Memory B cell (primary cell): ENCODE results near the gene RNPEP.
"Not testable (repeated sequence)": the region's sequence is repeated elsewhere in the genome, so short reads cannot be mapped to it uniquely, and the experiment has no call there.

ENCODE experiments used
- ATAC-seq: fragments of 150-1000 bp; cut with Tn5 transposase; 2 replicates; pipeline ENCODE4 v1.10.0; 2021; ENCODE audit warnings: low read depth, mild to moderate bottlenecking, moderate library complexity
- DNase-seq, 2 donors: peaks; one replicate each; pipeline ENCODE4 v3.0.0; 2022; ENCODE audit warnings: low spot score in 2 of 2
- H3K27ac Mint-ChIP-seq: one replicate; pipeline ENCODE4 v1.8.0; 2022; ENCODE audit warnings: mild to moderate bottlenecking, moderate library complexity, mixed read lengths
- H3K27me3 Mint-ChIP-seq: one replicate; pipeline ENCODE4 v1.8.0; 2022; ENCODE audit warnings: mixed read lengths
- H3K36me3 Mint-ChIP-seq: one replicate; pipeline ENCODE4 v1.8.0; 2022; ENCODE audit warnings: mild to moderate bottlenecking, mixed read lengths
- H3K4me1 Mint-ChIP-seq: one replicate; pipeline ENCODE4 v1.8.0; 2022; ENCODE audit warnings: mixed read lengths
- H3K4me3 Mint-ChIP-seq: one replicate; pipeline ENCODE4 v1.8.0; 2022; ENCODE audit warnings: mild to moderate bottlenecking, moderate library complexity, mixed read lengths
- H3K9me3 Mint-ChIP-seq: one replicate; pipeline ENCODE4 v1.8.0; 2022; ENCODE audit warnings: mixed read lengths

The RNPEP gene

GRCh38 chr1:201946224-201946908, 36.1 kb upstream of the RNPEP start, which contains the start of gene LMOD1:
Gene LMOD1 (minus strand): TSS chr1:201946548. CDS start chr1:201946340, 208 bp downstream.
- Mint-ChIP-seq H3K4me3 (peak within 1 kb of the TSS; percentile 75), H3K9me3 (no peaks in the 10 kb centered on the region), H3K27me3 (peaks cover 22% of the 10 kb centered on the region), H3K36me3 (no peaks in the 10 kb centered on the region), H3K27ac (no peak within 1 kb of the TSS), H3K4me1 (peaks cover 9% of the 10 kb centered on the region)
- ATAC-seq (no peak), DNase-seq (no peak)

- H3K36me3 Mint-ChIP-seq, result no peaks in the 10 kb centered on the region
- H3K9me3 Mint-ChIP-seq, result no peaks in the 10 kb centered on the region
- ATAC-seq (no peak), DNase-seq (no peak)
- peaks cover 9% of the 10 kb centered on the region for H3K4me1 Mint-ChIP-seq
- no peak overlapping the region for H3K27ac Mint-ChIP-seq
- H3K27me3 Mint-ChIP-seq, result peaks cover 22% of the 10 kb centered on the region
- no peak overlapping the region for H3K4me3 Mint-ChIP-seq
Observed at GRCh38 chr1:201947697-201948008, 34.8 kb upstream of the RNPEP start.

- no peaks in the 10 kb centered on the region for H3K9me3 Mint-ChIP-seq
- ATAC-seq, result no peak
- H3K36me3 Mint-ChIP-seq, result no peaks in the 10 kb centered on the region
- no peak for DNase-seq
- peaks cover 10% of the 10 kb centered on the region for H3K4me1 Mint-ChIP-seq
- H3K27me3 Mint-ChIP-seq, result peaks cover 17% of the 10 kb centered on the region
- H3K4me3 Mint-ChIP-seq, result no peak overlapping the region
- H3K27ac Mint-ChIP-seq, result no peak overlapping the region
Observed at GRCh38 chr1:201949491-201949890, 33.0 kb upstream of the RNPEP start.

- ATAC-seq, result no peak
- H3K9me3 Mint-ChIP-seq, result no peaks in the 10 kb centered on the region
- H3K4me1 Mint-ChIP-seq, result peaks cover 3% of the 10 kb centered on the region
- peak overlapping the region; percentile 95 for H3K27ac Mint-ChIP-seq
- no peaks in the 10 kb centered on the region for H3K27me3 Mint-ChIP-seq
- peak overlapping the region; percentile 99 for H3K4me3 Mint-ChIP-seq
- no peak for DNase-seq
- H3K36me3 Mint-ChIP-seq, result peaks cover 7% of the 10 kb centered on the region
Observed at GRCh38 chr1:201954263-201955008, 28.0 kb upstream of the RNPEP start.

- DNase-seq (peak; percentile 85 to 88), ATAC-seq (peak; percentile 98)
- H3K27ac Mint-ChIP-seq, result peak within 1 kb of the TSS; percentile 95
- peaks cover 7% of the 10 kb centered on the region for H3K36me3 Mint-ChIP-seq
- peak within 1 kb of the TSS; percentile 99 for H3K4me3 Mint-ChIP-seq
- no peaks in the 10 kb centered on the region for H3K9me3 Mint-ChIP-seq
- H3K4me1 Mint-ChIP-seq, result peaks cover 3% of the 10 kb centered on the region
- no peaks in the 10 kb centered on the region for H3K27me3 Mint-ChIP-seq
Observed at GRCh38 chr1:201955009-201955728, 27.3 kb upstream of the RNPEP start, which contains the start of gene TIMM17A. Gene TIMM17A (plus strand): TSS chr1:201955503. CDS start chr1:201955527, 24 bp downstream.

GRCh38 chr1:201955729-201956143, 26.7 kb upstream of the RNPEP start:
- peaks cover 3% of the 10 kb centered on the region for H3K4me1 Mint-ChIP-seq
- H3K4me3 Mint-ChIP-seq, result peak overlapping the region; percentile 99
- peaks cover 9% of the 10 kb centered on the region for H3K36me3 Mint-ChIP-seq
- DNase-seq (no peak), ATAC-seq (peak; percentile 47)
- no peaks in the 10 kb centered on the region for H3K9me3 Mint-ChIP-seq
- peak overlapping the region; percentile 95 for H3K27ac Mint-ChIP-seq
- H3K27me3 Mint-ChIP-seq, result no peaks in the 10 kb centered on the region

GRCh38 chr1:201958348-201958747, 24.1 kb upstream of the RNPEP start:
- ATAC-seq, result no peak
- no peak overlapping the region for H3K27ac Mint-ChIP-seq
- no peaks in the 10 kb centered on the region for H3K9me3 Mint-ChIP-seq
- H3K36me3 Mint-ChIP-seq, result peaks cover 19% of the 10 kb centered on the region
- no peak overlapping the region for H3K4me3 Mint-ChIP-seq
- peaks cover 3% of the 10 kb centered on the region for H3K4me1 Mint-ChIP-seq
- H3K27me3 Mint-ChIP-seq, result no peaks in the 10 kb centered on the region
- DNase-seq, result no peak

GRCh38 chr1:201962382-201962781, 20.1 kb upstream of the RNPEP start:
- H3K27ac Mint-ChIP-seq, H3K4me3 Mint-ChIP-seq, H3K4me1 Mint-ChIP-seq, ATAC-seq, H3K27me3 Mint-ChIP-seq, H3K9me3 Mint-ChIP-seq, DNase-seq: not testable (repeated sequence)
- peaks cover 23% of the 10 kb centered on the region for H3K36me3 Mint-ChIP-seq

GRCh38 chr1:201964261-201964660, 18.2 kb upstream of the RNPEP start:
- H3K27ac Mint-ChIP-seq, result no peak overlapping the region
- H3K4me1 Mint-ChIP-seq, result no peaks in the 10 kb centered on the region
- no peaks in the 10 kb centered on the region for H3K9me3 Mint-ChIP-seq
- DNase-seq, result no peak
- ATAC-seq, result no peak
- H3K4me3 Mint-ChIP-seq, result no peak overlapping the region
- peaks cover 19% of the 10 kb centered on the region for H3K36me3 Mint-ChIP-seq
- no peaks in the 10 kb centered on the region for H3K27me3 Mint-ChIP-seq

- H3K27ac Mint-ChIP-seq, result no peak overlapping the region
- H3K27me3 Mint-ChIP-seq, result no peaks in the 10 kb centered on the region
Observed at GRCh38 chr1:201966171-201966570, 16.3 kb upstream of the RNPEP start.

GRCh38 chr1:201968202-201968925, 14.1 kb upstream of the RNPEP start:
- no peak for ATAC-seq
- Mint-ChIP-seq H3K9me3 (no peaks in the 10 kb centered on the region), H3K27ac (no peak overlapping the region), H3K4me1 (peaks cover 5% of the 10 kb centered on the region), H3K27me3 (no peaks in the 10 kb centered on the region), H3K36me3 (peaks cover 7% of the 10 kb centered on the region), H3K4me3 (no peak overlapping the region)
- DNase-seq, result no peak

More at GRCh38 chr1:201966171-201966570, 16.3 kb upstream of the RNPEP start:
- no peak overlapping the region for H3K4me3 Mint-ChIP-seq
- H3K4me1 Mint-ChIP-seq, result no peaks in the 10 kb centered on the region
- DNase-seq (no peak), ATAC-seq (no peak)
- no peaks in the 10 kb centered on the region for H3K9me3 Mint-ChIP-seq
- peaks cover 17% of the 10 kb centered on the region for H3K36me3 Mint-ChIP-seq

GRCh38 chr1:201970334-201971159, 11.9 kb upstream of the RNPEP start:
- Mint-ChIP-seq H3K9me3 (no peaks in the 10 kb centered on the region), H3K36me3 (peaks cover 5% of the 10 kb centered on the region), H3K4me3 (no peak overlapping the region), H3K27ac (no peak overlapping the region), H3K27me3 (no peaks in the 10 kb centered on the region), H3K4me1 (peaks cover 5% of the 10 kb centered on the region)
- no peak for ATAC-seq
- no peak for DNase-seq

GRCh38 chr1:201982082-201982622, 296 bp upstream of the RNPEP start:
- Mint-ChIP-seq H3K27ac (peak overlapping the region; percentile 89), H3K27me3 (peaks cover 3% of the 10 kb centered on the region), H3K36me3 (peaks cover 2% of the 10 kb centered on the region), H3K9me3 (no peaks in the 10 kb centered on the region), H3K4me3 (peak overlapping the region; percentile 96), H3K4me1 (peaks cover 19% of the 10 kb centered on the region)
- DNase-seq (peak in 1 of 2 donors; percentile 44), ATAC-seq (peak; percentile 78)
